ENCODE data around the gene SULT1A2. TPM values are rescaled to one million over a fixed set of nuclear protein-coding genes. Genes with fewer than 3 reads are reported as not detected.
"Not testable (repeated sequence)": the region's sequence is repeated elsewhere in the genome, so short reads cannot be mapped to it uniquely, and the experiment has no call there.

SULT1A2 gene
- total and polyA plus RNA-seq, 8 donors: 0.18 to 2.4 (median 1.00) TPM; not detected in 2

GRCh38 chr16:28623172-28623711 lies 26.4 kb upstream of the SULT1A2 start:
- WGBS, 5 donors: 0 to 24% (median 1%) methylated on average over 38 to 68 of the region's 68 CpGs
- H3K4me3 ChIP-seq: peak overlapping the region; percentile 45 to 63 (median 59)
- intact Hi-C loops (cut with DNase I; ENCODE audit: low total_unique reads): no loop called here
- peaks cover 0 to 11% (median 2%) of the 10 kb centered on the region in 4 donors for H3K36me3 ChIP-seq
- H3K9me3 ChIP-seq: no peaks in the 10 kb centered on the region
- H3K4me1 ChIP-seq: peaks cover 6 to 26% (median 24%) of the 10 kb centered on the region in 4 donors
- peak; percentile 77 to 82 for DNase-seq
- H3K27me3 ChIP-seq: peaks cover 0 to 5% (median 0%) of the 10 kb centered on the region in 3 donors
- TF ChIP-seq EP300 (IDR thresholded peaks at IDR 0.05) (no peak), POLR2AphosphoS5 (IDR thresholded peaks at IDR 0.05) (peak in 1 of 3 donors; percentile 50), POLR2A (IDR thresholded peaks at IDR 0.05) (peak in 1 of 4 donors; percentile 27)
- peak overlapping the region in 4 of 5 donors; percentile 5 to 76 (median 62) for H3K27ac ChIP-seq

DNA sequence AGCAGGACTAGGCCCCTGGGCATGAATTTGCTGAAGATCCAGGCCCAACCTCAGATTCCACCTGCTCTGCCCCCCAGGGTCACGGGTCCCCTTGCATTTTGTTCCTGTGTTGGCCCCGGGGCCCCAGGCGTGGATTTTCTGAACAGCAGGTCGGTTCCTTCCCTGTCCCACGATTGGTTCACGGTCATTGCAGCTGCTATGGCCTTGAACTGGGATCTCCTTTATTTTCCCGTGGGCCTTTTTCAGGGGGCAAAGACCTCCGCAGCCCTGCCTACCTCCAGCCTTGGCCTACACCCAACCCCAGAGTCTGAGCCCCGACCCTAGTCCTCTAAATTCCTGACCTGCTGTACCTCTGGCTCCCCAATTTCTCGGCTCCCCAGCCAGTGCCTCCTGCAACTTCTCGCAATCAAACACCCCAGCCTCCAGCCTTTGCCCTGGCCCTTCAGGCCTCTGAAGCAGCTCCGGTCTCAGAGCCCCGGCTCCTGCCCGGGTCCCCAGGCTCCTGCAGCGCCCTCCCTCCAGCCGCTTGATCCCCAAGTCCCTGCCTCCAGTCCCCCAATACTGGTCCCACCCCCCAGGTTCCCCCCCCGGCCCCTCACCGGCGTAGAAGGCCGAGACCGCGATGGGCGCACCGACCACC lies 25.8 kb upstream of the SULT1A2 start:
- H3K27me3 ChIP-seq; intact Hi-C loops (cut with DNase I; ENCODE audit: low total_unique reads); H3K9me3 ChIP-seq; DNase-seq: not testable (repeated sequence)
- H3K36me3 ChIP-seq: peaks cover 0 to 14% (median 2%) of the 10 kb centered on the region in 4 donors
- H3K27ac ChIP-seq: peak overlapping the region in 4 of 5 donors; percentile 5 to 76 (median 62)
- peaks cover 6 to 26% (median 24%) of the 10 kb centered on the region in 4 donors for H3K4me1 ChIP-seq
- peak overlapping the region; percentile 45 to 63 (median 59) for H3K4me3 ChIP-seq
- WGBS, 5 donors: 26 to 55% (median 31%) methylated on average over 15 to 24 of the region's 24 CpGs

GRCh38 chr16:28621481-28622155 lies 24.8 kb upstream of the SULT1A2 start:
- Histone ChIP-seq H3K4me1 (peaks cover 6 to 26% (median 24%) of the 10 kb centered on the region in 4 donors), H3K4me3 (no peak overlapping the region), H3K27me3 (peaks cover 0 to 5% (median 0%) of the 10 kb centered on the region in 3 donors), H3K9me3 (no peaks in the 10 kb centered on the region), H3K27ac (no peak overlapping the region), H3K36me3 (peaks cover 0 to 14% (median 2%) of the 10 kb centered on the region in 4 donors)
- WGBS, 5 donors: 54 to 68% (median 58%) methylated on average over 7 of the region's 7 CpGs
- no peak for DNase-seq
- intact Hi-C loops (cut with DNase I; ENCODE audit: low total_unique reads): no loop called here
- TF ChIP-seq EP300 (IDR thresholded peaks at IDR 0.05) (no peak), POLR2A (IDR thresholded peaks at IDR 0.05) (no peak), POLR2AphosphoS5 (IDR thresholded peaks at IDR 0.05) (no peak), CTCF (IDR thresholded peaks at IDR 0.05) (no peak)

GRCh38 chr16:28620316-28620715 lies 23.5 kb upstream of the SULT1A2 start:
- H3K27ac ChIP-seq; intact Hi-C loops (cut with DNase I; ENCODE audit: low total_unique reads); H3K9me3 ChIP-seq; H3K4me3 ChIP-seq; H3K27me3 ChIP-seq; DNase-seq: not testable (repeated sequence)
- H3K4me1 ChIP-seq: peaks cover 6 to 26% (median 24%) of the 10 kb centered on the region in 4 donors
- 63 to 93% (median 79%) methylated on average over 1 of the region's 1 CpG for WGBS, 5 donors
- peaks cover 0 to 14% (median 2%) of the 10 kb centered on the region in 4 donors for H3K36me3 ChIP-seq

- intact Hi-C loops (cut with DNase I; ENCODE audit: low total_unique reads): no loop called here
- TF ChIP-seq POLR2A (IDR thresholded peaks at IDR 0.05) (no peak), EP300 (IDR thresholded peaks at IDR 0.05) (no peak), CTCF (IDR thresholded peaks at IDR 0.05) (no peak), POLR2AphosphoS5 (IDR thresholded peaks at IDR 0.05) (no peak)
- no peak overlapping the region for H3K4me3 ChIP-seq
- H3K9me3 ChIP-seq: no peaks in the 10 kb centered on the region
- DNase-seq: no peak
- peaks cover 0 to 14% (median 2%) of the 10 kb centered on the region in 4 donors for H3K36me3 ChIP-seq
- H3K27me3 ChIP-seq: peaks cover 0 to 6% (median 0%) of the 10 kb centered on the region in 3 donors
- 50 to 75% (median 65%) methylated on average over 4 of the region's 4 CpGs for WGBS, 5 donors
- H3K27ac ChIP-seq: no peak overlapping the region
- H3K4me1 ChIP-seq: peaks cover 6 to 14% (median 13%) of the 10 kb centered on the region in 4 donors
These were observed 21.0 kb upstream of the SULT1A2 start for GRCh38 chr16:28617874-28618273.
